NCI-H226 (cell line): ENCODE data around the gene KRT12.
A peak's percentile ranks its signal among the peaks of the same experiment; 100 is the strongest.
"Not testable (repeated sequence)": the region's sequence is repeated elsewhere in the genome, so short reads cannot be mapped to it uniquely, and the experiment has no call there.

Experiments used
- DNase-seq: peaks from one replicate; pipeline ENCODE4 v3.0.0-alpha.2; 2015

KRT12 gene

GRCh38 chr17:40841246-40841645 lies 25.8 kb downstream of the KRT12 start:
- no peak for DNase-seq

DNA sequence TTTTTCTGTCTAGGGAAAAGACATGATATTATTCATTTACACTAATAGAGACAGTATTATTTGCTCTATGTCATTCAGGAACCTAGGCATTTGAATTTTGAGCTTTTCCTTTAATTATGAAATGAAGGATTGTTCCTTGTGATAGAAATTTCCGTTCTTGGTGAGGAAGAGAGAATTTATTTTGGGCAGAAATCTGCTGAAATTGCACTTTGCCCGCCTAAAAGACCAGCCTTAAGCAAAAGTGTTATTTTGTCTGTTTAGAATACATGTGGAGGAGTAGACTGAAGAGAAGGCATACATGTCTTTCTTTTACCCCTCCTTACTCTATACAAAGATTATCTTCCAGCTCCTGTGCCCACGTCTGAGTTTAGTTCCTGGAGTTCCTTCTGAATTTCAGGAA lies 27.8 kb downstream of the KRT12 start:
- no peak for DNase-seq

DNA sequence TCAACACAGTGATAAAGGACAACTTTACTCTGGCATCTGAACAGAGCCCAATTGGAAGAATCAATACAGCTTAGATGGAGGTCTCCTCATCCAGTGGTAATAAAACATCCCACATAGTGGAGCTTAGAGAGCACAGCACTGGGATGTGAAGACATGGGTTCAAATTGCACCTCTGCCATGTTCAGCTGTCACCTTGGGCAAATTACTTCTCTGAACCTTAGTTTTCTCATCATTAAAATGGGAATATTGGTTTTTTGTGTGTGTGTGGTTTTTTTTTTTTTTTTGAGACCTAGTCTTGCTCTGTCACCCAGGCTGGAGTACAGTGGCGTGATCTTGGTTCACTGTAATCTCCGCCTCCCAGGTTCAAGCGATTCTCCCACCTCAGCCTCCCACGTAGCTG lies 31.0 kb downstream of the KRT12 start:
- no peak for DNase-seq

DNA sequence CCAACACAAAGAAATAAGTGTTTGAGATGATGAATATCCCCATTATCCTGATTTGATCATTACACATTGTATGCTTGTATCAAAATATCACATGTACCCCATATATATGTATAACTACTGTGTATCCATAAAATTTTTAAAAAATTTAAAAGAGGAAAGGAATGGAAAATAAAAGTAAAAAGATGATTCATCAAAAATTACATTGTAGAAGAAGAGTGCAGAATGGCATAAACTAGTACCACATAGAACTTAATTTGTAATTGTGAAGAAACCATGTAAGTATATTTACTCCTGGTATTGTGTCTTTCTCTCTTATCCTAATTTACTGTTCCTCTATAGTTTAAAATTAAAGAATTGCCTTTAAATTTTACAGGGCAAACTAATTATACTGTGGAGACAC lies 33.1 kb downstream of the KRT12 start:
- no peak for DNase-seq

- DNase-seq: no peak
Observed at GRCh38 chr17:40832840-40833239, 34.2 kb downstream of the KRT12 start.

- no peak for DNase-seq
Observed at GRCh38 chr17:40830085-40830776, 36.8 kb downstream of the KRT12 start.

GRCh38 chr17:40828454-40829044 lies 38.5 kb downstream of the KRT12 start:
- no peak for DNase-seq

DNA sequence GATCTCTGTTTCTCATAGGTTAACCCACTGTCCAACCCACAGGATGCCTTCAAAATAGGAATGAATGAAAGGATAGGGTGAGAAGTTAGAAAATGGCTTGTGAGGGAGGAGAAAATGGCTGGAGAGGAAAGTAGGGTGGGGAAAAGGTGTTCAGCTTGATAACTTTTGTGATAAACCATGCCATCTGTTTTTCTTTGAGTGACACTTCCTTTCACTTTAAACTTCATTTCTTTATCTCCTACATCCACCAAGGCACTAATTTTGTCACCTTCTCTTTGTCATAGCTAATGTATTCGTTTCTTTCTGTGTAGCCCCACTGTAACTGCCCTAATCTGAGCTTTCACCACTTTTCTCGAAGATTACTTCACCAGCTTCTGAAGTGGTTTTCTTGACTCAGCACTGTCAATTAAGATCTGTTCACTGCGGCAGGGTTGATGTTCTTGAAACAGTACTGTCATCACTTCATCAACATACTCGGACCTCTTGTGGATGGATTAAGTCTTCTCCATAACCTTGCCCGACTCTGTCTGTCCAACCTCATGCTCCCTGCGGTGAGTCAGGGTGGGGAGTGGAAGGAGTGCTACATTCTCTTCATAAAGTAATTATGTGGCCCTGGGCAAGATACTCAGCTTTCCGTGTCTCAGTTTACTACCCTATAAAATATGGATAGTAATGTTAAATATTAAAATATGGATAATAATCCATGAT lies 39.1 kb downstream of the KRT12 start:
- peak; percentile 36 for DNase-seq

DNA sequence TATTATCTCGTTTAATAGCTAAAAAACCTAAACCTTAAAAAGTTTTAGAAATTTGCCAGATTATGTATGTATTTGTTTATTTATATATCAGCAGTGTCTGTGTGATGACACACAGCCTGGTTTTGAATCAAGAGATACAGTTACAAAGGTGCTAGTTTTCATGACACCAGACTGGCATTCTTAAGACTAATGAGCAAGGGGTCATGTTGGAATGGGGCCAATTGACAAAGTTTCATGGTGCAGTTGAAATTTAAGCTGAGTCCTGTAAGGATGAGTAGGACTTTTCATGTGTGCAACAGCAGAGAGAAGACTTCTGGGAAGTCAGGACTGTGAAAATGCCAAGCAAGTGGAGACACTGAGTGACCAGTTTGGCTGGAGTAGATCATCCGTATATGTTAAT lies 41.4 kb downstream of the KRT12 start:
- DNase-seq: no peak

GRCh38 chr17:40824015-40824832 lies 42.8 kb downstream of the KRT12 start:
- no peak for DNase-seq

GRCh38 chr17:40822132-40822812 lies 44.8 kb downstream of the KRT12 start, which contains the start of gene KRT10:
Gene KRT10, minus strand, starts transcription at chr17:40822614. Its CDS starts 29 bp downstream, at chr17:40822585.
- no peak for DNase-seq

DNA sequence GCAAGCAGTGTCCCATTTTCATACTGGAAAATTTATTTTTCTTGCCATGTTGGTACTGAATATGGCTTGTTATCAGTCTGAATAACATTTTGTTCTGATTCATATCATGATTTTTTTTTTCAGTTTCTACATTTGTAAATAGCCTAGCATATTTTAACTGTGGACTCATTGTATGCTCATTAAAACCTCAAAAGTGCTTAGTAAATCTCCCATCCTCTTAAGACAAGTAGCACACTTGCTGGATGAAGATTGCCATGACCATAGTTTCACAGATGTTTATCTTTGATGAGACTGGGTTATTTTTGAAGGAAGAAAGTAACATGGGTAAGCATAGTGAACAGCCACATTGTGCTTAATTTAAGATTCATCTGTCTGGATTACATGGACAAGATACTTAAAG lies 45.5 kb downstream of the KRT12 start:
- no peak for DNase-seq

DNA sequence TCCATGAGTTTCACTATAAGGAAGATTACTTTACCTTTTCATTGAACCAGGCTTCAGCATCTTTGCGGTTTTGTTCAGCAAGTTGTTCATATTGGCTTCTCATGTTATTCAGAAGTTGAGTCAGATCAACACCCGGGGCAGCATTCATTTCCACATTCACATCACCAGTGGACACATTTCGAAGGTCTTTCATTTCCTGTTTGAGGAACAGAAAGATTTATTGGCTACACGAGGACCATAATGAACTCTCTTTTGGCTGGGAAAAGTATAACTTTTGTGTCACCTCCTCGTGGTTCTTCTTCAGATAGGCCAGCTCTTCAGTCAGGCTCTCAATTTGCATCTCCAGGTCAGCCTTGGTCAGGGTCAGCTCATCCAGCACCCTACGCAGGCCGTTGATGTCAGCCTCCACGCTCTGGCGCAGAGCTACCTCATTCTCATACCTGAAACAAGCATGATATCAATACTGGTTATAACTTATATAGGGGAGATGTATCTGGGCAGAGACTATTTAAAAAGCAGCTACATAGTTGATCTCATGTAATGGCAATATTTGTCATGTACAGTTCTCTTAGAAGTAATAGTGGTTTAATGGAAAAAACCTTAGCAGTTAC lies 46.7 kb downstream of the KRT12 start:
- DNase-seq: no peak

DNA sequence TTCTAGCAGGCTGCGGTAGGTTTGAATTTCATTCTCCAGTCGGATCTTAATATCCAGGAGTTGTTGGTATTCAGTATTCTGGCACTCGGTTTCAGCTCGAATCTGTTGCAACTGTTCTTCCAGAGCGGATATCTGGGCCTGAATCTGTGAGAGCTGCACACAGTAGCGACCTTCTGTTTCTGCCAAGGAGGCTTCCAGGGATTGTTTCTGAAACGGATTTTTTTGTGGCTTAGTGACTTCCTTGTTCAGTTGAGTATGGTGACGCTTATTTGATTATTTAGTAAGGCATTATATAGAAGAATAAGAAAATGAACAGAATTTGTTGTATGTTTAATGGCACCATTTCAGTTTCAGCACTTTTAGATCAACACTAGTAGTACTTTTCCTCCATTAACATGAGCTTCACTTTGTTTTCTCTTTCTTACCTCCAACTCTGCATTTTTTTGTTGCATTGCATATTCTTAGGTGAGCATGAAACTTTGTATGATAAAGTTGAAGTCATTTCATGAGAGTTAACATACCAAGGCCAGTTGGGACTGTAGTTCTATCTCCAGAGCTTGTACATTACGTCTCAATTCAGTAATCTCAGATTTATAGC lies 47.4 kb downstream of the KRT12 start:
- DNase-seq: no peak

DNA sequence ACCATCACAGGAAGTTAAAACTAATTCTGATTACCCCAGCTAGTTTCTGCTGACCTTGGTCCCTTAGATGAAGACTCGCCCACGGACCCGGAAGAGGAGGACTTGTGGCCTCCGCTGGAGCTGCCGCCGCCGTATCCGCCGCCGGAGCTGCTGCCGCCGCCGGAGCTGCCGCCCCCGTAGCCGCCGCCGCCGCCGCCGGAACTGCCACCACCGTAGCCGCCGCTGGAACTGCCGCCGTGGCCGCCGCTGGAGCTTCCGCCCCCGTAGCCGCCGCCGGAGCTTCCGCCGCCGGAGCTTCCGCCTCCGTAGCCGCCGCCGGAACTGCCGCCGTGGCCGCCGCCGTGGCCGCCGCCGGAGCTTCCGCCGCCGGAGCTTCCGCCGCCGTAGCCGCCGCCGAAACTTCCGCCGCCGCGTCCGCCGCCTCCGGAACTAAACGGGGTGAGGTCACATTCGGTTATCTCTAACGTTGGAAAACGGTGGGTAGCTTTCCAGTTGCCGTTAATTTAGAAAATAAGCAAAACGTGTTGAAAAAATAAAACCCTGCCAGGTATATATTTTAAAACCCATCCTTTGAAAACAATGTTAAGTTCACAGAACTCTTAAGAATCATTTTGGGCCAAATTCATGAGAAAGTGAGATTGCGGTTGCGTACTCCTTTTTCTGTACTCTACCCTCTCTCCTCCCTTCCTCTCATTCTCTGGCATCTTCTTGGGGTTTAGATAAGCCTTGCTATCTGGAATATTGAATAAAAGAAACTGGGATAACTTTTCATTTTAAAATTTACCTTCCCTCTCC lies 48.1 kb downstream of the KRT12 start:
- peak; percentile 75 for DNase-seq

- DNase-seq: no peak
Observed at GRCh38 chr17:40818343-40818732, 48.7 kb downstream of the KRT12 start.

DNA sequence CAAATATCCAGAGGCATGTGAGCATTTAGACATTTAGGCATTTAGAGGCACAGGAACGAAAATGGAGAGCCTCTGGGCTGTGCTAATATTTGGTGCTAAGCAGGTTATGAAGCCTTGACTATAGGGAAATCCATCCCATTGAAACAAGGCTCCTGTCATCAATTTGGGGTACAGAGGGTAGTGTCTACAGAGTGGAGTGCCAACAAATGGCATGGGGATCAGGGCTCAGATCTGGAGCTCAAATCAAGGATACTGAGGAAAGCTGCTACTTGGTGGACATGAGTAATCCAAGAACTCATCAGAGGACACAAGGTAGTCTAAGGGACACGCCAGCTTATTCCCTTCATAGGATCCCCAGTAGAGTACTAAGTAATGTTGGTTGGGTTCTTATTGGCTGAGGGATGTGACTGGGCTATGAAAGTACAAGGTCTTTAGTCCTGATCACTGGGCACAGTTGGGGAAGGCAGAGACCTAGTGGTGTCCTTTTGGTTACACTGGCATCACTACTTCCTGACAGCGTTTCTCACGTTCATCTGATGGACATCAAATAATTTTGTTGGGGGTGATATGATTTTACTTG lies 49.8 kb downstream of the KRT12 start:
- DNase-seq: no peak

- DNase-seq: no peak
Observed at GRCh38 chr17:40816569-40816968, 50.5 kb downstream of the KRT12 start.

DNA sequence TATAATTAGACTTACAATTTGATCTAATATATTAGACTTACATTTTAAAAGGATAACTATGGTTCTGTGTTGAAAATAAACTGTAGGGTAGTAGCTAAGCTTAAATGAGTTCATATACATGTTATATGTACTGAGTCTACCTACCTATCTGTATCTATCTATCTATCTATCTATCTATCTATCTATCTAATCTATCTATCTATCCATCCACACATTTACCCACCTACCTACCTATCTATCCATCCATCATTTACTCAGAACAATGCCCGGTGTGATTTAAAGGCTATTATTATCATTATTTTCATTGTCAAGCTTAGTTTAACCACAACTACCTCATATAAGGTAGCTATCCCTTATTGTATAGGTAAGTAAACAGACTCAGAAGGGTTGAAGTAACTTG lies 51.6 kb downstream of the KRT12 start:
- no peak for DNase-seq

DNA sequence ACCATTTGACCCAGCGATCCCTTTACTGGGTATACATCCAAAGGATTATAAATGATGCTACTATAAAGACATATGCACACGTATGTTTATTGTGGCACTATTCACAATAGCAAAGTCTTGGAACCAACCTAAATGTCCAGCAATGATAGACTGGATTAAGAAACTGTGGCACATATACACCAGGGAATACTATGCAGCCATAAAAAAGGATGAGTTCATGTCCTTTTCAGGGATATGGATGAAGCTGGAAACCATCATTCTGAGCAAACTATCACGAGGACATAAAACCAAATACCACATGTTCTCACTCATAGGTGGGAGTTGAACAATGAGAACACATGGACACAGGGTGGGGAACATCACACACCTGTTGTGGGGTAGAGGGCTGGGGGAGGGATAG lies 52.4 kb downstream of the KRT12 start:
- DNase-seq: not testable (repeated sequence)

- peak; percentile 41 for DNase-seq
Observed at GRCh38 chr17:40813804-40814203, 53.2 kb downstream of the KRT12 start.
